Tibial artery (tissue), 4 donors: Measurements from ENCODE around the gene LGR5.
"Not testable (repeated sequence)": the region's sequence is repeated elsewhere in the genome, so short reads cannot be mapped to it uniquely, and the experiment has no call there.

Source experiments
- DNase-seq, 2 donors: peaks; one replicate each; pipeline ENCODE4 v3.0.0-alpha.2; 2019
- H3K27ac ChIP-seq, 2 donors: fragments of 200-600 bp; sonication (generic) in 1 of 2; 1 replicate in 1 of 2; 2 replicates in 1 of 2; pipeline ENCODE4 v1.5.1; 2018 to 2019; ENCODE audit warnings: mild to moderate bottlenecking in 1 of 2
- H3K27me3 ChIP-seq, 2 donors: fragments of 200-600 bp; sonication (generic) in 1 of 2; one replicate each; pipeline versions ENCODE4 v1.5.1 to v1.6.0; 2016 to 2019
- H3K36me3 ChIP-seq, 3 donors: fragments of 200-600 bp; sonication (generic) in 2 of 3; one replicate each; pipeline ENCODE4 v1.5.1; 2016 to 2019; ENCODE audit warnings: mild to moderate bottlenecking in 2 of 3
- H3K4me1 ChIP-seq, 4 donors: fragments of 200-600 bp; sonication (generic) in 2 of 4; 1 replicate in 3 of 4; 2 replicates in 1 of 4; pipeline ENCODE4 v1.5.1; 2016 to 2019
- H3K4me3 ChIP-seq, 2 donors: fragments of 200-600 bp; sonication (generic) in 1 of 2; 1 replicate in 1 of 2; 2 replicates in 1 of 2; pipeline ENCODE4 v1.5.1; 2018 to 2019; ENCODE audit warnings: mild to moderate bottlenecking in 2 of 2
- H3K9me3 ChIP-seq, 3 donors: fragments of 200-600 bp; sonication (generic) in 1 of 3; one replicate each; pipeline ENCODE4 v1.5.1; 2016 to 2019
- CTCF ChIP-seq, 2 experiments: fragments of 200-600 bp in 1 of 2; fragments of 450-650 bp in 1 of 2; IDR thresholded peaks; one replicate each; pipeline ENCODE4 v1.5.1; 2017 to 2019; ENCODE audit warnings: antibody characterized with exemption in 2 of 2, mild to moderate bottlenecking in 1 of 2, moderate library complexity in 1 of 2
- intact Hi-C: fragments of 100-400 bp; cut with DNase I; formaldehyde crosslinking; loops from one replicate; pipeline ENCODE4 v1.15.0; 2023; ENCODE audit warnings: low total_unique reads

Gene LGR5

GRCh38 chr12:71477609-71478008 lies 38.0 kb downstream of the LGR5 start:
- no peak overlapping the region for H3K27ac ChIP-seq
- peaks cover 0 to 40% (median 11%) of the 10 kb centered on the region in 4 donors for H3K4me1 ChIP-seq
- no peaks in the 10 kb centered on the region for H3K36me3 ChIP-seq
- intact Hi-C loops, result no loop called here
- no peak overlapping the region for H3K4me3 ChIP-seq
- no peaks in the 10 kb centered on the region for H3K9me3 ChIP-seq
- no peak for TF ChIP-seq CTCF (IDR thresholded peaks at IDR 0.05)
- no peak for DNase-seq
- no peaks in the 10 kb centered on the region for H3K27me3 ChIP-seq

GRCh38 chr12:71478270-71478669 lies 38.7 kb downstream of the LGR5 start:
- H3K9me3 ChIP-seq, result no peaks in the 10 kb centered on the region
- no peak for TF ChIP-seq CTCF (IDR thresholded peaks at IDR 0.05)
- intact Hi-C loops, result no loop called here
- no peak for DNase-seq
- no peaks in the 10 kb centered on the region for H3K36me3 ChIP-seq
- no peak overlapping the region for H3K27ac ChIP-seq
- H3K4me1 ChIP-seq, result peaks cover 0 to 40% (median 11%) of the 10 kb centered on the region in 4 donors
- no peak overlapping the region for H3K4me3 ChIP-seq
- H3K27me3 ChIP-seq, result no peaks in the 10 kb centered on the region

GRCh38 chr12:71484272-71484905 lies 44.8 kb downstream of the LGR5 start:
- H3K27ac ChIP-seq, result no peak overlapping the region
- H3K36me3 ChIP-seq, result no peaks in the 10 kb centered on the region
- intact Hi-C loops, result no loop called here
- no peaks in the 10 kb centered on the region for H3K4me1 ChIP-seq
- no peaks in the 10 kb centered on the region for H3K9me3 ChIP-seq
- no peak overlapping the region for H3K4me3 ChIP-seq
- no peak for DNase-seq
- H3K27me3 ChIP-seq, result no peaks in the 10 kb centered on the region
- no peak for TF ChIP-seq CTCF (IDR thresholded peaks at IDR 0.05)

GRCh38 chr12:71490844-71491243 lies 51.2 kb downstream of the LGR5 start:
- H3K36me3 ChIP-seq, intact Hi-C loops, H3K27ac ChIP-seq, H3K27me3 ChIP-seq, H3K4me1 ChIP-seq, H3K9me3 ChIP-seq, H3K4me3 ChIP-seq, DNase-seq: not testable (repeated sequence)

GRCh38 chr12:71492604-71493003 lies 53.0 kb downstream of the LGR5 start:
- no peak overlapping the region for H3K27ac ChIP-seq
- no peaks in the 10 kb centered on the region for H3K36me3 ChIP-seq
- H3K9me3 ChIP-seq, result no peaks in the 10 kb centered on the region
- H3K4me1 ChIP-seq, result no peaks in the 10 kb centered on the region
- intact Hi-C loops, result no loop called here
- H3K4me3 ChIP-seq, result no peak overlapping the region
- DNase-seq, result no peak
- H3K27me3 ChIP-seq, result no peaks in the 10 kb centered on the region
- TF ChIP-seq CTCF (IDR thresholded peaks at IDR 0.05), result no peak

GRCh38 chr12:71499834-71500233 lies 60.2 kb downstream of the LGR5 start:
- TF ChIP-seq CTCF (IDR thresholded peaks at IDR 0.05), result no peak
- H3K36me3 ChIP-seq, result no peaks in the 10 kb centered on the region
- H3K4me3 ChIP-seq, result no peak overlapping the region
- no peak overlapping the region for H3K27ac ChIP-seq
- peaks cover 0 to 5% (median 2%) of the 10 kb centered on the region in 4 donors for H3K4me1 ChIP-seq
- no peaks in the 10 kb centered on the region for H3K9me3 ChIP-seq
- intact Hi-C loops, result no loop called here
- no peak for DNase-seq
- H3K27me3 ChIP-seq, result no peaks in the 10 kb centered on the region
